ENCODE measurements around the gene HS3ST1.
"Not testable (repeated sequence)": the region's sequence is repeated elsewhere in the genome, so short reads cannot be mapped to it uniquely, and the experiment has no call there.

Gene HS3ST1

DNA sequence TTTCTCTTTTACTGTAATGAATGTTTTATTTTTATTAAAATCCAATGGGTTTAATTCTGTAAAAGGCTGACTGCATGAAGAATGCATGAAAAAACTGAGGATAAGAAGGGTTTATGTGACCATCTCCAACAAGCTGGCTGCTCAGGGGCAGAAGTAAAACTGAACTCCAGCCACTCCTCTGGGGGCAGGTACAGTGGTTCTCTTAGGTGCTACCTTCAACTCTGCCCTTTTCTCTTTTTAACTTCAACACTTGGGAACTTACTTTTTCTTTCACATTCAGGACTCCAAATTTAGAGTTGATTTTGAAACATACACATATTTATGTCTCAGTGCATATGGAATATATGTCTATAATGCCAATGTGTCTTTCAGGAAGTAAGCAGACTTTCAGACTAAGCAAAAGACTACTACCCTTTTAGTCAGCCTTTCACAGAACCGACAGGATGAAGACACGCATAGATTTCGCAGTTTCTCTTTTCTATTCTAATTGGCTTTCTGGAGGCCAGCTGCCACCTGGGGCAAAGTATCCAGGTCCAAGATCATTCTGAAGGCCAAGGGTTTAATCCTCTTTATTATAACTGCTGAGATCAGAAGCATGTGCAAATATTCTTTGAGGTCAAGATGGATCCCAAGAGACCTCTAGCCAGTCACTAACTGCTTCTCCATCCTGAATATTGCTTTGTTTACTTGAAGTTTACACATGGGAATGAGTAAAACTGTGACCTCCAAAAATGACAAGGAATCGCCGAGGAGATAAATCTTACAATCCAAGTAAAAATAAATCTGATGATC, 30.7 kb downstream of the HS3ST1 start:
- ChIA-PET POLR2A (no interaction called here), CTCF (no interaction called here)
- TF ChIP-seq FOXM1 (IDR thresholded peaks at IDR 0.05; ENCODE audit: borderline replicate concordance) (no peak), FOXA1 (IDR thresholded peaks at IDR 0.05) (no peak), SP1 (IDR thresholded peaks at IDR 0.05) (no peak), BHLHE40 (IDR thresholded peaks at IDR 0.05; ENCODE audit: borderline replicate concordance) (no peak), ZNF384 (IDR thresholded peaks at IDR 0.05) (no peak), HDGF (IDR thresholded peaks at IDR 0.05; ENCODE audit: borderline replicate concordance) (no peak), LEF1 (IDR thresholded peaks at IDR 0.05; ENCODE audit: borderline replicate concordance) (no peak), FOXK2 (IDR thresholded peaks at IDR 0.05) (no peak), CTBP1 (IDR thresholded peaks at IDR 0.05; ENCODE audit: borderline replicate concordance) (no peak), SUZ12 (IDR thresholded peaks at IDR 0.05) (no peak), ELF4 (IDR thresholded peaks at IDR 0.05) (no peak)
- TF ChIP-seq, protein P1, sequence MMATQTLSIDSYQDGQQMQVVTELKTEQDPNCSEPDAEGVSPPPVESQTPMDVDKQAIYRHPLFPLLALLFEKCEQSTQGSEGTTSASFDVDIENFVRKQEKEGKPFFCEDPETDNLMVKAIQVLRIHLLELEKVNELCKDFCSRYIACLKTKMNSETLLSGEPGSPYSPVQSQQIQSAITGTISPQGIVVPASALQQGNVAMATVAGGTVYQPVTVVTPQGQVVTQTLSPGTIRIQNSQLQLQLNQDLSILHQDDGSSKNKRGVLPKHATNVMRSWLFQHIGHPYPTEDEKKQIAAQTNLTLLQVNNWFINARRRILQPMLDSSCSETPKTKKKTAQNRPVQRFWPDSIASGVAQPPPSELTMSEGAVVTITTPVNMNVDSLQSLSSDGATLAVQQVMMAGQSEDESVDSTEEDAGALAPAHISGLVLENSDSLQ (IDR thresholded peaks at IDR 0.05) = no peak
- DNase-seq (ENCODE audit: extremely low spot score) = no peak

DNA sequence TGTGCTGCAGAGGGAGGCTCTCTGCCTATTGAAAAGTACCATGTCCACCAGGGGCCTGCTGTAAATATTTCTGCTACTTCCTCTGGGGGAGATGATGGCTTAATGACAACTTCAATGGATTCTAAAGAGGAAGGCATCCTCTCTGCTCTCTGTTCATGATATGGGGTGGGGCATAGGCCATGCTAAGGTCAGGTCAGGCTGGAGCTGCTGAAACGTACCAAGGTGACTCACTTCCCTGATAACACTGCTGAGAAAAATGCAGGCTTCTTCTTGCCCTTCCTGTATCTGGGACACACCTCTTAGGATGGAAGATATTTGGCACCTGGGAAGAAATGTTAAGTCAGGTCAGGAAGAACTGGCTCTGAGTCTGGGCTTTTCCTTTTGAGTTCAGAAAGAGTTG, 31.5 kb downstream of the HS3ST1 start:
- POLR2A ChIA-PET = no interaction called here

DNA sequence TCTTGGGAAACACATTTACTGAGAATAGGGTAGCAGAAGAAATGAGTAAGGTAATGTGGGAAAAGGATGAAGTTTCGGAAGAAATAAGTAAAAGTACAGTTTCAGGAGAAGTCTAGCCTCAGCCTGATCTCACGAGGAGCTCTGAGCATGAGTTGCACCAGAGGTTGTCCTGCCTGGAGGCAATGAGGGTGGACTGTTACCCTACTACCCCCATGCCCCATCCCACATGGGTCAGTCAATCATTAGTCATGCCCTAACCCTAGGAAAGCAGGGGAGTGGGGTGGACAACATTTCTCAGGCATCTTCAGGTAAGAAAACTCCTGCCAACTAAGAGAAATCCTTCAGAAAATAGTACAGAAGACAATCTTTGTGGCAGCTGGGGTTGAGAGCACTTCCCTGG, 35.1 kb downstream of the HS3ST1 start:
- DNase-seq (ENCODE audit: extremely low spot score) = no peak
- POLR2A ChIA-PET = no interaction called here
- TF ChIP-seq FOXA1 (IDR thresholded peaks at IDR 0.05) (no peak), L3MBTL2 (conservative IDR thresholded peaks at IDR 0.05) (no peak), SUZ12 (IDR thresholded peaks at IDR 0.05) (no peak)
- CTCF ChIA-PET = no interaction called here

More for the DNA sequence above, 31.5 kb downstream of the HS3ST1 start:
- DNase-seq (ENCODE audit: extremely low spot score) = no peak
- CTCF ChIA-PET = no interaction called here
- TF ChIP-seq BHLHE40 (IDR thresholded peaks at IDR 0.05; ENCODE audit: borderline replicate concordance) = no peak
- no peak for TF ChIP-seq FOXA1 (IDR thresholded peaks at IDR 0.05)
- TF ChIP-seq SP1 (IDR thresholded peaks at IDR 0.05) = no peak
- no peak for TF ChIP-seq ARNT (IDR thresholded peaks at IDR 0.05)
- TF ChIP-seq FOXK2 (IDR thresholded peaks at IDR 0.05) = no peak
- no peak for TF ChIP-seq TARDBP (IDR thresholded peaks at IDR 0.05)
- no peak for TF ChIP-seq ELF4 (IDR thresholded peaks at IDR 0.05)
- no peak for TF ChIP-seq SUZ12 (IDR thresholded peaks at IDR 0.05)
- no peak for TF ChIP-seq LEF1 (IDR thresholded peaks at IDR 0.05; ENCODE audit: borderline replicate concordance)
- TF ChIP-seq, protein P1 (IDR thresholded peaks at IDR 0.05) = no peak
- no peak for TF ChIP-seq FOXM1 (IDR thresholded peaks at IDR 0.05; ENCODE audit: borderline replicate concordance)
- TF ChIP-seq CTBP1 (IDR thresholded peaks at IDR 0.05; ENCODE audit: borderline replicate concordance) = no peak
- TF ChIP-seq HDGF (IDR thresholded peaks at IDR 0.05; ENCODE audit: borderline replicate concordance) = no peak
- no peak for TF ChIP-seq ZNF384 (IDR thresholded peaks at IDR 0.05)
- no peak for TF ChIP-seq NFRKB (IDR thresholded peaks at IDR 0.05)
- TF ChIP-seq L3MBTL2 (conservative IDR thresholded peaks at IDR 0.05) = no peak

DNA sequence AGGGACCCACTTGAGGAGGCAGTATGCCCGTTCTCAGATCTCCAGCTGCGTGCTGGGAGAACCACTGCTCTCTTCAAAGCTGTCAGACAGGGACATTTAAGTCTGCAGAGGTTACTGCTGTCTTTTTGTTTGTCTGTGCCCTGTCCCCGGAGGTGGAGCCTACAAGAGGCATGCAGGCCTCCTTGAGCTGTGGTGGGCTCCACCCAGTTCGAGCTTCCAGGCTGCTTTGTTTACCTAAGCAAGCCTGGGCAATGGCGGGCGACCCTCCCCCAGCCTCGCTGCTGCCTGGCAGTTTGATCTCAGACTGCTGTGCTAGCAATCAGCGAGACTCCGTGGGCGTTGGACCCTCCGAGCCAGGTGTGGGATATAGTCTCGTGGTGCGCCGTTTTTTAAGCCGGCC, 44.6 kb downstream of the HS3ST1 start:
- CTCF ChIA-PET; POLR2A ChIA-PET; DNase-seq (ENCODE audit: extremely low spot score): not testable (repeated sequence)

DNA sequence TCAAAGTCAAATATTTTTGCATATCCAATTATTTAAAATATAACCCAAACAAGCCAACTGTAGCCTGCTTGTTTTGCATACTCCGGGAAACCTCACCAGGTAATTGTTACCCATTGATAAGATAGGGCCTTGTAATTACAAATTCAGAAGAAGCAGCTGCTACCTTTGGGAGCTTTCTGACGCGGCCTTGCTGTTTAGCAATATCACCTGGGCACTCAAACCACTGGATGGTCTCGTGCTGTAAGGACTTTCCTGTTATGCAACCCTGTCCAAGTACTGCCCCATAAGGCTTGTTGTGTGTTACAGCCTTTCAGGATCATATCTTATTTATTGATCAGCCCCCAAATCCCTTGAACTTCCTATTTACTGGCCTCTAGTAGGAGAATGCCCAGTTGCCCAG, 52.1 kb downstream of the HS3ST1 start:
- ChIA-PET CTCF (no interaction called here), POLR2A (no interaction called here)
- no peak for TF ChIP-seq LEF1 (IDR thresholded peaks at IDR 0.05; ENCODE audit: borderline replicate concordance)
- TF ChIP-seq ELF4 (IDR thresholded peaks at IDR 0.05) = no peak
- no peak for TF ChIP-seq FOXM1 (IDR thresholded peaks at IDR 0.05; ENCODE audit: borderline replicate concordance)
- TF ChIP-seq NFRKB (IDR thresholded peaks at IDR 0.05) = no peak
- TF ChIP-seq SUZ12 (IDR thresholded peaks at IDR 0.05) = no peak
- TF ChIP-seq, protein P1 (IDR thresholded peaks at IDR 0.05) = no peak
- no peak for TF ChIP-seq BHLHE40 (IDR thresholded peaks at IDR 0.05; ENCODE audit: borderline replicate concordance)
- TF ChIP-seq L3MBTL2 (conservative IDR thresholded peaks at IDR 0.05) = no peak
- TF ChIP-seq TARDBP (IDR thresholded peaks at IDR 0.05) = no peak
- no peak for TF ChIP-seq FOXK2 (IDR thresholded peaks at IDR 0.05)
- no peak for TF ChIP-seq FOXA1 (IDR thresholded peaks at IDR 0.05)
- no peak for TF ChIP-seq SP1 (IDR thresholded peaks at IDR 0.05)
- no peak for TF ChIP-seq ARNT (IDR thresholded peaks at IDR 0.05)
- TF ChIP-seq CTBP1 (IDR thresholded peaks at IDR 0.05; ENCODE audit: borderline replicate concordance) = no peak
- TF ChIP-seq HDGF (IDR thresholded peaks at IDR 0.05; ENCODE audit: borderline replicate concordance) = no peak
- no peak for TF ChIP-seq ZNF384 (IDR thresholded peaks at IDR 0.05)
- no peak for DNase-seq (ENCODE audit: extremely low spot score)

DNA sequence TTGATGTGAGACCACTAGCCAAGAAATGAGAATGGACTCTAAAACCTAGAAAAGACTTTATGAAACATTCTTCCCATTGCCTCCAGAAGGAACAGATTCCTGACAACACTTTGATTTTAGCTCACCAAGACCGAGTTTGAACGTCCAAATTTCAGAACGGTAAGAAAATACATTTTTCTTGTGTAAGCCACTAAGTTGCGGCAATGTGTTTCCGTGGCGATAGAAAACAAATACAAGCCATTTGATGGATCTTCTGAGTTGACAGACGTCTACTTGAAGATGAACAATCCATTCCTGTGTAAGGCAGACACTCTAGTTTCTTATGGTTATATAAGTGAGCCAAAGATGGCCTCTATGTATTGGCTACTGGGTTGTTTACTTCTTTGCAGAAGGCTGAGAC, 52.5 kb downstream of the HS3ST1 start:
- DNase-seq (ENCODE audit: extremely low spot score) = no peak
- ChIA-PET CTCF (no interaction called here), POLR2A (no interaction called here)
- no peak for TF ChIP-seq BHLHE40 (IDR thresholded peaks at IDR 0.05; ENCODE audit: borderline replicate concordance)
- no peak for TF ChIP-seq FOXM1 (IDR thresholded peaks at IDR 0.05; ENCODE audit: borderline replicate concordance)

DNA sequence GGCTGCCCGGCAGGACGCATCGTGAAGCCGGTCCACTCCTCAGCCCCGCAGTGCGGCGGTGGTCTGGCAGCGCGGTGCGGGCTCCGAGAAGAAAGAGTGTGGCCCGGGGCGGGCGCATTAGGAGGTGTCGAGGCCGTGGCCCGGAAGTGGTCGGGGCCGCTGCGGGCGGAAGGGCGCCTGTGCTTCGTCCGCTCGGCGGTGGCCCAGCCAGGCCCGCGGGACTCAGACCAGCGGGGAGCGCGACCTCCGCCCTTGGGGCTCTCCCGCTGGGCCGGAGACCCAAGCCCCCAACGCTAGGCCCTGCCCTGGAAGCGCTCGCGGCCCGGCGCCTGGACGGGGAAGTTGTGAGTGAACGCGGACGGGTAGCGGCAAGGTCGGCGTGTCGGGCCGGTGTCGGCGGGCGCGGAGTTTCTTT, 60.0 kb downstream of the HS3ST1 start:
- CTCF ChIA-PET = no interaction called here
- no peak for DNase-seq (ENCODE audit: extremely low spot score)
- POLR2A ChIA-PET = no interaction called here
- no peak for TF ChIP-seq SP1 (IDR thresholded peaks at IDR 0.05)
- TF ChIP-seq NFRKB (IDR thresholded peaks at IDR 0.05) = no peak
- TF ChIP-seq FOXK2 (IDR thresholded peaks at IDR 0.05) = no peak
- TF ChIP-seq ARNT (IDR thresholded peaks at IDR 0.05) = no peak
- TF ChIP-seq BHLHE40 (IDR thresholded peaks at IDR 0.05; ENCODE audit: borderline replicate concordance) = no peak
- no peak for TF ChIP-seq HDGF (IDR thresholded peaks at IDR 0.05; ENCODE audit: borderline replicate concordance)
- TF ChIP-seq CTBP1 (IDR thresholded peaks at IDR 0.05; ENCODE audit: borderline replicate concordance) = no peak
